BLaER1 (cell line): ENCODE measurements around the gene CDH4.

Source experiments
- H3K27ac ChIP-seq: shearing (Covaris generic); formaldehyde crosslinking; 2 replicates; pipeline ENCODE4 v1.8.1; 2022
- H3K27me3 ChIP-seq: shearing (Covaris generic); formaldehyde crosslinking; 2 replicates; pipeline ENCODE4 v1.8.1; 2022
- H3K36me3 ChIP-seq: shearing (Covaris generic); formaldehyde crosslinking; 2 replicates; pipeline ENCODE4 v1.8.1; 2022
- H3K4me1 ChIP-seq: shearing (Covaris generic); formaldehyde crosslinking; 2 replicates; pipeline ENCODE4 v1.8.1; 2022
- H3K4me2 ChIP-seq: shearing (Covaris generic); formaldehyde crosslinking; 2 replicates; pipeline ENCODE4 v1.8.1; 2022
- H3K4me3 ChIP-seq: shearing (Covaris generic); formaldehyde crosslinking; 2 replicates; pipeline ENCODE4 v1.8.1; 2022
- H3K9ac ChIP-seq: shearing (Covaris generic); formaldehyde crosslinking; 2 replicates; pipeline ENCODE4 v1.8.1; 2022
- H3K9me3 ChIP-seq: shearing (Covaris generic); formaldehyde crosslinking; 2 replicates; pipeline ENCODE4 v1.8.1; 2022
- H4K20me1 ChIP-seq: shearing (Covaris generic); formaldehyde crosslinking; 2 replicates; pipeline ENCODE4 v1.8.1; 2022
- Cebpa-rat ChIP-seq: shearing (Covaris generic); IDR thresholded peaks from 2 replicates; pipeline ENCODE4 v1.8.1; 2022

Gene CDH4

DNA sequence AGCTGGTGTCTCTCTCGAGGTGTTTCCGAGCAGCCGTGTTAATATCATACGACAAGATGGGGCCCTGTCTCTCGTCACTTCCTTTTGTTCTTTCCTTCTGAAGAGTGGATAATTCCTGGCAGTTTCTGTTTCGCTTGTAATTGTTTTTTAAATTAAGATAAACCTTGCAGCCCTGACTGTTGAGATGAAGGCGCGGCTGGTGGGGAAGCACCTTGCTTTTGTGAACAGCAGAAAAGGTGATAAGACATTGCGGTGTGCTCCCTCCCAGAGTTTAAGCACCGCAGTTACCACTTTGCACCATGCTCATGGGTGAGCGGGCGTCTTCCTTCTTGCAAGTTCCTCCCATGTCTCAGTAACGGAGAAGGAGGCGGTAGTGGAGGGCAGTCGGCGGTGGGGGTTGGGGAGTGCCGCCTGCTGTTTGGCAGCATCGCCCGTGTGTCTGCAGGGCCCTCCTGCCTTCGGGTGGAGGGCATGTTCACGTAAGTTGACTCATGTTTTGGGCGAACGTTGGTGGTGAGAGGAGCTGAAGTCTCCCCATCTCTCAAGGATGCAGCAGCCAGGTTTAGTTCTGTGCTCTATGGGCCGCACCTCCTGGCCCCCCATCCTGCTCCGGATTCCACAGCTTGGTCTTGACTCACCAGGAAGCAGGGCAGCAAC is 467.8 kb downstream of the CDH4 start:
- no peak for TF ChIP-seq Cebpa-rat
- peaks cover 55% of the 10 kb centered on the region for H3K4me1 ChIP-seq
- H3K4me3 ChIP-seq: no peak overlapping the region
- H3K4me2 ChIP-seq: peak overlapping the region; percentile 39
- H3K27me3 ChIP-seq: no peaks in the 10 kb centered on the region
- H3K27ac ChIP-seq: no peak overlapping the region
- no peaks in the 10 kb centered on the region for H3K36me3 ChIP-seq
- peaks cover 10% of the 10 kb centered on the region for H3K9me3 ChIP-seq
- no peaks in the 10 kb centered on the region for H4K20me1 ChIP-seq
- H3K9ac ChIP-seq: no peak overlapping the region

DNA sequence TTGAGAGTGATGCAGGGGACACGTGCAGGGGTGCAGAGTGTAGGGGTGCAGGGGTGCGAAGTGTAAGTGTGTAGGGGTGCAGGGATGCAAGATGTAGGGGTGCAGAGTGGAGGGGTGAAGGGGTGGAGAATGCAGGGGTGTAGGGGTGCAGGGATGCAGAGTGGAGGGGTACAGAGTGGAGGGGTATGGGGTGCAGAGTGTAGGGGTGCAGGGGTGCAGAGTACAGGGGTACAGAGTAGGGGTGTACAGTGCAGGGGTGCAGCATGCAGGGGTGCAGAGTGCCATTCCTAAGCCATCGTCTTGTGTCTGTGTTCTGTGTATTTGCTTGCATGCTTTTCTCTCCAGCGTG is 468.3 kb downstream of the CDH4 start:
- no peak overlapping the region for H3K9ac ChIP-seq
- peaks cover 55% of the 10 kb centered on the region for H3K4me1 ChIP-seq
- H3K27me3 ChIP-seq: no peaks in the 10 kb centered on the region
- H4K20me1 ChIP-seq: no peaks in the 10 kb centered on the region
- H3K4me2 ChIP-seq: peak overlapping the region; percentile 39
- TF ChIP-seq Cebpa-rat: no peak
- no peaks in the 10 kb centered on the region for H3K36me3 ChIP-seq
- H3K4me3 ChIP-seq: no peak overlapping the region
- H3K27ac ChIP-seq: no peak overlapping the region
- H3K9me3 ChIP-seq: peaks cover 10% of the 10 kb centered on the region

DNA sequence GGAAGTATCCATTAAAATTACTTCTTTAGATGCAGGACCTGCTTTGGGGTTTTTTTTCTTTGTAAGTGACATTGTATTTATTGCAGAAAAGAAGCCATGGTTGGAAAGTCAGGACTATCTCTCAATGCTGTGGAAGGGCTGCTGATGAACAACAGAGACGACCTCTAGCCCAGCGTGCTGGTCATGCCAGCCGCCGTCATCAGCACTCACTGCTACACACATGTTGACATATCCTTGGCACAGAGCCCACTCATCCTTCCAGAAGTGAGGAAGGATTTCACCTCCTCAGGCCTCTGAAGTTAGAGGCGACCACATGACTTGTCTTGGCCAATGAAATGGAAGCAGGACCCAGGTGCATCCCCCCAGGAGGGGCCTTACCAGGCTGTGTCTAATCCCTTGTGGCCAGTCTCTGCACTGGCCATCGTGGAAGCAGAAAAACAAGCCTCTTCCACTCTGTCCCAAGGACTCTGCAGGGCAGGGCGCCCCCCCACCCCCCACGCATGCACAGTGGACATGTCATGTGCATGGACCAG is 470.2 kb downstream of the CDH4 start:
- H3K27ac ChIP-seq: no peak overlapping the region
- H3K4me1 ChIP-seq: peaks cover 56% of the 10 kb centered on the region
- no peak overlapping the region for H3K4me3 ChIP-seq
- peak overlapping the region; percentile 59 for H3K4me2 ChIP-seq
- H3K36me3 ChIP-seq: no peaks in the 10 kb centered on the region
- TF ChIP-seq Cebpa-rat: no peak
- H3K27me3 ChIP-seq: no peaks in the 10 kb centered on the region
- H3K9me3 ChIP-seq: 0 out of 2 replicates have a peak, but pooled peaks cover 8% of the 10 kb centered on the region
- H4K20me1 ChIP-seq: no peaks in the 10 kb centered on the region
- no peak overlapping the region for H3K9ac ChIP-seq

DNA sequence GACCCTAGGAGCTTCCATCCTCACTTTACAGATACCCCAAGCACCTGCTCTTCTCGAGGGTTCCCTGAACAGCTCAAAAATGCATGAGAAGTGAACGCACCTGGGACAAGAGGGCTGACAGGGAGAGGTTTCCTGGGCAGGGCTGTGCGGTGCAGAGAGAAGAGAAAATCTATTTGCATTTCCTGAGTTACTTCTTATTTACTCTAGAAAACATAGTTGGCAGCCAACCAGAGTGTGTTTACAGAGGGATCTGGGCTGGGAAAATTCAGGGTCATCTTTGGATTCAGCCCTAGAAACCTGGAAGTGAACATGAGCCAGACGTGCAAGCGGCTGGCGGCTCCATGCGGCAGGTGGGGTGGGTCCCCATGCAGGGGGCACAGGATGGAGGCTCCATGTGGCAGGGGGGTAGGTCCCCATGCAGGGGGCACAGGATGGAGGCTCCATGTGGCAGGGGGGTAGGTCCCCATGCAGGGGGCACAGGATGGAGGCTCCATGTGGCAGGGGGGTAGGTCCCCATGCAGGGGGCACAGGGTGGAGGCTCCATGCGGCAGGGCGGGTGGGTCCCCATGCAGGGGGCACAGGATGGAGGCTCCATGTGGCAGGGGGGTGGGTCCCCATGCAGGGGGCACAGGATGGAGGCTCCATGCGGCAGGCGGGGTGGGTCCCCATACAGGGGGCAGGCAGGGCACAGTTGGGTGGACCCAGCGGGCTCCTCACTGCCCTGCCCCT is 471.6 kb downstream of the CDH4 start:
- Histone ChIP-seq H3K4me2 (peak overlapping the region; percentile 59), H3K27ac (no peak overlapping the region), H3K27me3 (no peaks in the 10 kb centered on the region), H4K20me1 (no peaks in the 10 kb centered on the region), H3K4me1 (peaks cover 70% of the 10 kb centered on the region), H3K4me3 (no peak overlapping the region), H3K9ac (no peak overlapping the region), H3K36me3 (no peaks in the 10 kb centered on the region), H3K9me3 (0 out of 2 replicates have a peak, but pooled peaks cover 8% of the 10 kb centered on the region)
- TF ChIP-seq Cebpa-rat: no peak

DNA sequence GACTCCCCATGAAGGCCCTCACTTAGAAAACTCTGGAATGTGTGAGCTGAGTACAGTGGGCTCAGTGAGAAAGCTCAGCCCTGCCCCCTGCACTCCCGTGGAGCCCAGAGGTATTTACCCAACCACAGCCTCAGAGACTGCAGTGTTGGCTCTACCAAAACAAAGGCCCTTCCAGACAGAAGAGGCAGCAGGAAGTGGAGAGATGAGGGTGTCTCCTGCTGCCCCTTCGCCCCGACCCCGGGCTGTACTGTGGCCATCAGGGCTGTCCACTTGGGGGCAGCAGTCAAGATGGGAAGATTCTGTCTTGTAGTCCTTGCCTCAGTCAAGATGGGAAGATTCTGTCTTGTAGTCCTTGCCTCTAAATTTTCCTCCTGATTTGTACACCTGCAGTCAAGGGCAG is 472.3 kb downstream of the CDH4 start:
- Histone ChIP-seq H3K27me3 (no peaks in the 10 kb centered on the region), H3K36me3 (no peaks in the 10 kb centered on the region), H4K20me1 (no peaks in the 10 kb centered on the region), H3K9ac (no peak overlapping the region), H3K4me2 (peak overlapping the region; percentile 14), H3K9me3 (0 out of 2 replicates have a peak, but pooled peaks cover 8% of the 10 kb centered on the region), H3K27ac (no peak overlapping the region), H3K4me3 (no peak overlapping the region), H3K4me1 (peaks cover 67% of the 10 kb centered on the region)
- no peak for TF ChIP-seq Cebpa-rat

DNA sequence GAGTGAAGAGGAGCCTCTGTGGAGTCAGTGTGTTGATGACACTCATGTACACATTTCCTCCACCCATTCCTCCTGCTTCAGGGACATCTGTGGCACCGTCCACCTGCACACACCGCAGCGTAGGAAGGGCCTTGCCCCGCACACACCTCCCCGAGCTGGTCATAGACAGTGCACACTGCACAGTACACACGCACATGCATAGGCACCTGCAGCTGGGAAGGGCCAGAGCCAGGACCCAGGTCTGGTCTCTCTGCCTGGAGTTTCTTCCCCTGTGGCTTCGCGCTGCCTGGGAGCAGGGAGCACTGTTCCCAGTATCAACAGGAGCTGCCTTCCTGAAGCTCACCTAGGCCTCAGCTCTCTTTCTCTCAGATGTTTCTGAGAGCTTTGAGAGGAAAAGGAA is 473.1 kb downstream of the CDH4 start:
- Histone ChIP-seq H3K27me3 (no peaks in the 10 kb centered on the region), H3K36me3 (no peaks in the 10 kb centered on the region), H3K4me1 (peaks cover 59% of the 10 kb centered on the region), H3K9me3 (0 out of 2 replicates have a peak, but pooled peaks cover 8% of the 10 kb centered on the region), H3K9ac (no peak overlapping the region), H3K4me2 (no peak overlapping the region), H4K20me1 (no peaks in the 10 kb centered on the region), H3K27ac (no peak overlapping the region), H3K4me3 (no peak overlapping the region)
- TF ChIP-seq Cebpa-rat: no peak

DNA sequence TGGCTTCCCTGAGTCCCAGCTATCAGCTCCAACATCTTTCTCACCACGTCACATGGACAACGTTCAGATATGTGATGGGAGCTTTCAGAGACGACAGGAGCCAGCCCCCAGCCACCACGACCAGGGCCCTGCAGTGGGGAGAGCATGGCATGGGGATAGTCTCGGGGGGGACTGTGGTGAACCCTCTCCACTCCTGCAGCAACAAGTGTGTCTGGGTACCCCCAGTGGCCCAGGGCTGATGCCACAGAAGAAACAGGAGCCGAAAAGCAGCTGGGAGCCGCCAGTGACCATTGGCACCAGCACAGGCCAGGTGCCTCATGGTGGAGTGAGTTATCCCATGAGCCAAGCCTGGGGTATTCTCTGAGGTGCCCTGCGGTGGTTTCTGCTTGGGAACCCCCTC is 473.9 kb downstream of the CDH4 start:
- no peaks in the 10 kb centered on the region for H3K27me3 ChIP-seq
- H4K20me1 ChIP-seq: no peaks in the 10 kb centered on the region
- no peaks in the 10 kb centered on the region for H3K36me3 ChIP-seq
- TF ChIP-seq Cebpa-rat: no peak
- no peak overlapping the region for H3K9ac ChIP-seq
- H3K4me1 ChIP-seq: peaks cover 54% of the 10 kb centered on the region
- no peak overlapping the region for H3K4me2 ChIP-seq
- no peak overlapping the region for H3K4me3 ChIP-seq
- no peak overlapping the region for H3K27ac ChIP-seq
- 0 out of 2 replicates have a peak, but pooled peaks cover 8% of the 10 kb centered on the region for H3K9me3 ChIP-seq

DNA sequence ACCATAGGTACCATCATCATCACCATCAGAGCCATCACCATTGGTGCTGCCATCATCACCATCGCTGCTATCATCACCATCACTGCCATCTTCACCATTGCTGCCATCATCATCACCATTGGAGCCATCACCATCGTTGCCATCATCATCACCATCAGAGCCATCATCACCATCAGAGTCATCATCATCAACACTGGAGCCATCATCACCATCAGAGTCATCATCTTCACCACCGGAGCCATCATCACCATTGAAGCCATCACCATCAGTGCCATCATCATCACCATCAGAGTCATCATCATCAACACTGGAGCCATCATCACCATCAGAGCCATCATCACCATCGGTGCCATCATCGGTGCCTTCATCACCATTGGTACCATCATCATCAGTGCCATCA is 474.9 kb downstream of the CDH4 start:
- Histone ChIP-seq H4K20me1 (no peaks in the 10 kb centered on the region), H3K4me1 (peaks cover 44% of the 10 kb centered on the region), H3K9ac (no peak overlapping the region), H3K27ac (no peak overlapping the region), H3K4me2 (peak overlapping the region; percentile 71; the same call in 1 of the 2 replicates), H3K9me3 (0 out of 2 replicates have a peak, but pooled peaks cover 8% of the 10 kb centered on the region), H3K4me3 (no peak overlapping the region), H3K27me3 (no peaks in the 10 kb centered on the region), H3K36me3 (no peaks in the 10 kb centered on the region)
- TF ChIP-seq Cebpa-rat: no peak

DNA sequence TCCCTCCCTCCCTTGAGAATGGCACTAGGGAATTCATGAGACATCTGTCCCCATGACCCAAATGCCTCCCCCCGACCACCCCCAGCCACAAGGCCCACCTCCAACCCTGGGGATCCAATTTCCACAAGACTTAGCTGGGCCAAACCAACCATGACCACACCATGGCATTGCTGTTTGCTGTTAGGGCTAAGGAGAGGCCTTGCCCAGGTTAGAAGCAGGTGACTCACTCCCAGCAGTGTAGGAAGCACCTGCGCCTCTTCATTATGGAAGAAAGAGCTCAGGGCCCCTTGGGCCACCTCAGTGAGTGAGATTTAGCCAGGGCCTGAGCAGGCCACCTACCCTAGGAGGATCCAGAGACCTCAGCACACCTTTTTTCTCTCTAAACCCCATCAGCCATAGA is 475.7 kb downstream of the CDH4 start:
- Histone ChIP-seq H3K9me3 (0 out of 2 replicates have a peak, but pooled peaks cover 8% of the 10 kb centered on the region), H3K4me3 (no peak overlapping the region), H3K4me2 (peak overlapping the region; percentile 71), H3K4me1 (peaks cover 44% of the 10 kb centered on the region), H4K20me1 (no peaks in the 10 kb centered on the region), H3K36me3 (no peaks in the 10 kb centered on the region), H3K9ac (no peak overlapping the region), H3K27me3 (no peaks in the 10 kb centered on the region), H3K27ac (no peak overlapping the region)
- no peak for TF ChIP-seq Cebpa-rat

DNA sequence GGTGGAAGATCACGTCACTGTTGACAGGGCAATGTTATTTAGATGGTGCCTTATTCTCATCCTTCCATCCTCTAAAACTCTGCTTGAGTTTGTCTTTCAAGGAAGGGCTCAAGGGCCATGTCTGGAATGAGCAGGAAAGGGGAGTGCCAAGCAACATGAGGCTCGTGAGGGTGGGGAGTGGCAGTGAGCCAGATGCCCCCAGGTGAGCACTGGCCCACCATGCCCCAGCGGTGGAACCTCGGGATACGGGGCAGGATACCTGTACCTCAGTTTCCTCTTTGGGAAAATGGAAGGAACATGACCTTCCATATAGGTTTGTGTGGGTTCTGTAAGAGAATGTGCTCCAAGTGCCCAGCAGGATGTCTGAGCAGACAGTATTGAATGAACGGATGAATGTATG is 476.3 kb downstream of the CDH4 start:
- 0 out of 2 replicates have a peak, but pooled peaks cover 8% of the 10 kb centered on the region for H3K9me3 ChIP-seq
- H3K4me1 ChIP-seq: peaks cover 44% of the 10 kb centered on the region
- no peaks in the 10 kb centered on the region for H4K20me1 ChIP-seq
- H3K27ac ChIP-seq: no peak overlapping the region
- TF ChIP-seq Cebpa-rat: no peak
- H3K36me3 ChIP-seq: no peaks in the 10 kb centered on the region
- H3K9ac ChIP-seq: no peak overlapping the region
- peak overlapping the region; percentile 71 for H3K4me2 ChIP-seq
- no peak overlapping the region for H3K4me3 ChIP-seq
- H3K27me3 ChIP-seq: no peaks in the 10 kb centered on the region
